GM18907 (cell line): Measurements from ENCODE around the gene ACBD6.

Source experiments
- ATAC-seq: cut with Tn5 transposase; IDR thresholded peaks from one replicate; pipeline ENCODE4 v1.9.1; 2021; ENCODE audit warnings: mild to moderate bottlenecking, moderate library complexity; ENCODE audit not compliant: unreplicated experiment

ACBD6 gene

DNA sequence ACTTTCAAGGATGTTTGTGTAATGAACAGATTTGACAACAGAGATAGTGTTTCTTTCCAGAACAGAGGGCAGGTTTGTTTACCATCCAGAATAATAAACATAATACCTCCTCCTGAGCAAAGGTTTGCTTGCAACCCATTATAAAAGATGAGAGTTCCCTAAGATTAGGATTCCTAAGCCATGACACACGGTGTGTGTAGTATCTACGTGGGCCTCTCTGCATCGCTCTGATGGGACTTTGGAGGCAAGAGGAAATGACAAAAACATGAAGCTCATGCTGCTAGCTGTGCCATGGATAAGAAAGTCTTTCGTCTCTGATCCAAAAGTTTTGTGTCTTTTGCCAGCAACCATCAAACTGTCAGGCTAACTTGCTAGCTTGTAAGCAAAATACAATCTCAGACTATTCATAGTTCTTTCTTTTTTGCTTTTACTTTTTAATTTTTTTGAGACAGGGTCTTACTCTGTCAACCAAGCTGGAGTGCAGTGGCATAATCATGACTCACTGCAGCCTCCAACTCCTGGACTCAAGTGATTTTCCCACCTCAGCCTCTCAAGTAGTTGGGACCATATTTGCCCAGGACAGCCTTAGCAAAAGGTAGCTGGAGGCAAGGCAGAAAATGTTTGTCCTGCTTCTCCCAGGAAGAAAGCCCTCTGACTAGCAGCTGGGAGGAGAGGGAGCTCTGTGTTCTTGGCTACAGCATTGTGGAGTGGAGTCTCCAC, 191.2 kb downstream of the ACBD6 start:
- ATAC-seq = no peak

DNA sequence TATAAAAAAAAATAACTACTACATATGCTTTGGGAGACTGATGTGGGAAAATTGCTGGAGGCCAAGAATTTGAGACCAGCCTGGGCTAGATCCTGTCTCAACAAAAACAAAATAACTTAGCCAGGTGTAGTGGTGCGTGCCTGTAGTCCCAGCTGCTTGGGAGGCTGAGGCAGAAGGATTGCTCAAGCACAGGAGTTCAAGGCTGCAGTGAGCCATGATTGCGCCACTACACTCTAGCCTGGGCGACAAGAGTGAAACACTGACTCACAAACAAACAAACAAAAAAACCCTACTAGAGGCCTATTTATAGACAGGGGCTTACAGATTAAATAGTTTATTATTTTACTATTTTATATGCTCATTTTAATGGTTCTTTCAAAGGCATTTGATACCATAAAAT, 192.3 kb downstream of the ACBD6 start:
- ATAC-seq = no peak

GRCh38 chr1:180309338-180309737, 193.0 kb downstream of the ACBD6 start:
- ATAC-seq = no peak

DNA sequence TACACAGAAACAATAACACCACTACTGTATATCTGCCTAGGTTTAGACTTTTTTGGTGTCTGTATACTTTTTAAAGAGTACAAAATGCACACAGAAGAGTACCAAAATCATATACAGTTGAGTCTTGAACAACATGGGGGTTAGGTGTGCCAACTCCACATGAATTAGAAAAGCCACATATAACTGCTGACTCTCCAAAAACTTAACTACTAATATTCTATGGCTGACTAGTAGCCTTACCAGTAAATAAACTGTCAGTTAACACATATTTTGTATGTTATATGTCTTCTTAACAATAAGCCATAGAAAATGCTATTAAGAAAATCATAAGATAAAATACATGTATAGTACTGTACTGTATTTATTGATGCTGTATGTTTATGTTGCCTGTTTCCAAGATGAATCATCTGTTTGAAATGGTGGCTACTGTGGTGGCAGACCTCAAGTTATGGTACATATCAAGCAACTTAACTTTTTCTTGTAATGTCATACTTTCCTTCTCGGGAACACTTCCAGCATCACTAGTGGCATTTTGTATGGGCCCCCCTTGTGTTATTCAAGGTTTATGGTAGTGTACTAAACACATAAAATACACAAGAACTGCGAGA, 201.1 kb downstream of the ACBD6 start:
- no peak for ATAC-seq

DNA sequence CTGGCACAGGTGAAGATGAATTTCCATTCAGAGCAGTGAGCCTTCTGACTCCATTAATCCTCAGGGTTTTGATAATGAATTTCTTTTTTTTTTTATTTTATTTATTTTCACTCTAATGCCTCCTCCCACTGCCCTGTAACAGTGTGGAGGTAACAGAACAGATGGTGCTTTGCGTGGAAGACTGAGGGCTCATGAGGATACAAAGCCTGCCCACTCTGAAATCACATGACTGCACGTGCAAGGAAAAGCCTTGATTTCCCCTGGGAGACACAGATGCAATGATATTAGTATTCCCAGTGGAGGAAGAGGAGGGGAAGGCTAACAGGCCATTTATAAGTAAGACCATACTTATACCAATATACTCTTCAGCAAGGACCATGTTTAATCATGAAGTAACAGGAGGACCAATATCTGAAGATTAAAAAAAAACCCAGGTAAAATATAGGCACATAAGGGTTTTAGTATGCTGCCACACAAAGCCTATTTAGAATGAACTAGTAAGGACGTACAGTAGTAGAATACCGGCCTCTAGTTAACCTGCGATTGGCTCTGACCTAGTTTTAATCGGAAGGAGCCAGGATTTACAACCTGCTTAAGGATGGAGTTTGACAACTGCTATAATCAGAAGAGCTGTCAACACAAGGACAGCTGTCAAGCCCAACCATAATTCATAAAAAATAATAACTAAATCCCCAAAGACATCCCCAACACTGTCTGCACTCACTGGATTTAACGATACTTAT, 202.7 kb downstream of the ACBD6 start:
- no peak for ATAC-seq

DNA sequence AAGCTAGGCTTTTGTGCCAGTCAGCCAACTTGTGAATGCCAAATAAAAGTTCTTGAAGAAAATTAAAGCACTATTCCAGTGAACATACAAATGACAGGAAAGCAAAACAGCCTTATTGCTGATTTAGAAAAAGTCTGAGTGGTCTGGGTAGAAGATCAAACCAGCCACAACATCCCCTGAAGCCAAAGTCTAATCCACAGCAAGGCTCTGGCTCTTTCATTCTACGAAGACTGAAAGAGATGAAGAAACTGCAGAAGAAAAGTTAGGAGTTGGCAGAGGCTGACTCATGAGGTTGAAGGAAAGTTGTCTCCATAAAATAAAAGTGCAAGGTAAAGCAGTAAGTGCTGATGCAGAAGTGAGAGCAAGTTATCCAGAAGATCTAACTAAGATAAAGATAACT, 206.4 kb downstream of the ACBD6 start:
- ATAC-seq = no peak

DNA sequence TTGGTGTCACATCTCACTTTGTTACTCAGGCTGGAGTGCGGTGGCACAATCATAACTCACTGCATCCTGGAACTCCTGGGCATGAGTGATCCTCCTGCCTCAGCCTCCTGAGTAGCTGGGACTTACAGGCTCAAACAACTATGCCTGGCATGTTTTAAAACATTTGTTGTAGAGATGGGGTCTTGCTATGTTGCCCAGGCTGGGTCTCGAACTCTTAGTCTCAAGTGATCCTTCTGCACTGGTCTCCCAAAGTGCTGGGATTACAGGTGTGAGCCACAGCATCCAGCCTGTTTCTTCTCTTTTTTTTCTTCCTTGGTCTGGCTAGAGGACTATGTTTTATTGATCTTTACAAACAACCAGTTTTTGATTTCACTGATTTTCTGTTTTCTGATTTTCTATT, 207.7 kb downstream of the ACBD6 start:
- no peak for ATAC-seq

DNA sequence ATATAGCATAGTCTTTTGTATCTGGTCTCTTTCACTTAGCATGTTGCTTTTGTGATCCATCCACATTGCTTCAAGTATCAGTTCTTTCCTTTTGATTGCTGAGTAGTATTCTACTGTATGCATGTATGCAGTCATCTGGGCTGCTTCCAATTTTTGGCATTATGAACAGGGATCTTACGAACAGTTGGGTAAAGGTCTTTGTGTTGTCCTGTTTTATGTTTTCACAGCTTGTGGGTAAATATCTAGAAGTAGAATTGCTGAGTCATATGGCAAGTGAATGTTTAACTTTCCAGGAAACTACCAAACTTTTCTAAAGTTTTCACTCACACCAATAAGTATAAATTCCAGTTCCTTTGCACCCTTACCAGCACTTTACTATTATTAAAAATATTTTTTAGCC, 211.4 kb downstream of the ACBD6 start:
- peak; percentile 73 for ATAC-seq

GRCh38 chr1:180290265-180291001, 211.9 kb downstream of the ACBD6 start:
- peak; percentile 16 for ATAC-seq

DNA sequence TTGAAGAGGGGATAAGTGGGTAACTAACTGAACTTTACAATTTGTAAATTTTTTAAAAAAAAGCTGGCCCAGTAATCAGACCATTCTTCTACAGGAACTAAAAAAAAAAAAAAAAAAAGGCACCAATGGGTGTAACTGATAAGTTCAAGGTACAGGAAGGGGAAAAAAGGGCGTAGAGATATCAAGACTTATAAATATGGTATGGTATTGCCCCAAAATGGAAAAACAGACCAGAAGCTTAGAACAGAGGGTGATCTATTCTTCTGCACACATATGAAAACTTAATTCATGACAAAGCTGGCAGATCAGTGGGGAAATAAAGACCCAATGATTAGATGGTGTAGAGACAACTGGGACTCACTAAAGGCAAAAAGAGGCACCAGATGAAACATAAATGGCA, 213.4 kb downstream of the ACBD6 start:
- no peak for ATAC-seq

DNA sequence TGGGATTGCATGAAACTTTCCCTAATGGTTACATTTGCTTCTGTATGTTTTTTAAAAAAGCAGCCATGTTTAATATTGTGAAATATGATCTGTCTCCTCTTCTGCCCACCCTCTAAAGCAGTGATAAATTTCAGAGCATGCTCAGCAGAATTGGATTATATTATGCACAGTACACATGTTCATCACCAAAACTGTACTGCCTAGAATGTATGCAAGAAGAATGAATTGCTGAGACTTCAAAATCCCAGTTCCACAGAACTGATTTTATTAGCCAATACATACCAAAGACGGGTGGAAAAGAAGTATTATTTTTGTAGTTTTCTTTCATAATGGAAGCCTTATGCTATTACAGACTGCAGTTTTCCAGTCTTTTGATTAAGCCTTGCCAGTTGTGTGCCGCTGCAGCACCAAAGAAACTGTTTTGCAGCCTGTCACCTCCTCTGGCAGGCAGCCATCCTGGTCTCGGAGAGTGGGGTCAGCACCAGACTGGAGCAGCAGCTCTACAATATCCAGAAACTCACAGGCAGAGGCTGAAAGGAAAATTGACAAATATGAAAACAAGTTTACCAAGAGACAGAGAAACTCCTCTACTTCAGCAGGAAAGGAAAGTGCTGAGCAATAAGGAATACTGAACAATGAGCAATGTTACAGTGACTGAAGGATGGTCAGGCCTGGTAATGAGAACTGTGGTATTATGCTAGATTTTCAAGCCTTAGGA, 214.2 kb downstream of the ACBD6 start:
- no peak for ATAC-seq

DNA sequence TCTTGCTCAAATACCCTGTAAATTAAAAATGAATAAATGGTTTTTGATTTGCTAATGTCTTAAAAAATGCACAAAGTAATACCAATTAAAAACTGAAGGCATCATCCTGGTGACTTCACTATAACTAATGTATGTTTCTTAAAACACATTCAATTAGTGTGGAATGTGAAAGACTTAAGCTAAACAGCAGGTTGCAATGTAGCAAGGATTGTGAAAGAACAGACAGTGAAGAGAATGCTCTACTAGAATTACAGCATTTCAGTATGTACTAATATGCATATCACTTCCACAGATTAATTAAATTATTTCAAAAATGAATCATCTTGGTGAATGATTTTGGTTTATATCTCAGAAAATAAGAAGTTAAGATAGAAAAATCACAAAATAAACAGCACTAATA, 216.0 kb downstream of the ACBD6 start:
- no peak for ATAC-seq

DNA sequence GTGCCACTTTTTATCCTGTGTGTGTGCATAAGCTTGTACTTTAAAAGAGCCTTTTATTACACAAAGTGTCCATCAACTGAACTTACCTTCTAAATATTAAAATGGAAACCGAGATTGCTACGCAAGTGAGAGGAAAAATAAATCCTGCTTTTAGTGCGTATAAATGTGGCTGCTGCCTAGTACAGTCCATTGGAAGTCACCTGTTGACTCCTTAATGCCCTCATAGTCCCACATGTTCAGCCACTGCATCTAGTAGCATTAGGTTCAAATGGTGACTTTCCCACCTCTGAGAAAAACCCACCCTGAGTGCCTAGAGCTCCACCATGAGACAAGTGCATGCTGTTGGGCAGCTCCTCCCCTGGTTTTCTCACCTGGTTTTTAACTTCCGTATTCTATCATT, 219.3 kb downstream of the ACBD6 start:
- ATAC-seq = no peak

DNA sequence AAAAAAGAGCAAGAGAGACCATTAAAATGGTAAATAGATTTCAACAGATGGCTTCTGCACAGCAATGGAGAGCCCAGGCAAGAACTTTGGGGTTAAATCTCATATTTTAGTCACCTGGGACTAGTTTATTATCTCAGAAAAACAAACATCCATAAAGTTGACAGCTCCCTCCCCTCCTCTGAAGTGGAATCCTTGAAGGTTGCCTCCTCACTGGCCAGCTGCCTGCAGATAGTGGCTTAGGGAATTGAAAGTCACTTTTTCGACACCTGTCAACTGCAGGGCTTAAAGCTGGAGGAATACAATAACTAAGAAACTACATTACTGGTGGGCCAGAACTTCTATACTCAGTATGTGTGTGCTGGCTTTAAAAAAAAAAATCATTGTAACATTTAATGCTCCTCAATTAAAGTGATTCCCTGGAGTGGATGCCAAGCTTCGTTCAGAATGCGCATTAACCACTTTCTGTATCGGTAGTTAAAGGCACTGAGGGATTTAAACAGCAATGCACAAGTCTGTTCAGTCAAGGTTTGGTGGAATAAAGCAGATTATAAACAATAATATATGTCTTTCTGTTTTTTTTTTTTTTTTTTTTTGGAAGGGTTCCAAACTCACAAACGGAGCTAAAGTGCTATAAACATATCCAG, 219.9 kb downstream of the ACBD6 start:
- ATAC-seq = no peak

GRCh38 chr1:180281490-180281889, 220.9 kb downstream of the ACBD6 start:
- no peak for ATAC-seq

- ATAC-seq = peak; percentile 76
Observed at GRCh38 chr1:180280617-180281016, 221.8 kb downstream of the ACBD6 start.

DNA sequence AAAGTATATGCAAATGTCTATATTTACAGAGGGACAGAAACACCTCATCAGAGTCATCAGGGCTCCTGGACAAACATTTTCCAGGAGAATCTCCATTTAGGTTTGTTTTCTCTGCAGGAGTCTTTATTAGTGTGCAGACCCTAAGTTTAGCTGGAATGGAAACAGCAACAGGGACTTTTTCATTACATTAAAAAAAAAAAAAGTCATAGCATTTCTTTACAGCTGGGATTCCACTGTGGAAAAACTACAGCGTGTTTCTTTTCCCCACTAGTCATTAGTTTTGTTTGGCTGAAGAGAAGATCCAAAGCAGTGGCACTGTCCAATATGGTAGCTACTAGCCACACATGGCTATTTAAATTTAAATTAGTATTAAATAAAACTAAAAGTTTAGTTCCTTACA, 222.7 kb downstream of the ACBD6 start:
- ATAC-seq = no peak

GRCh38 chr1:180278596-180279395, 223.6 kb downstream of the ACBD6 start:
- ATAC-seq = no peak

DNA sequence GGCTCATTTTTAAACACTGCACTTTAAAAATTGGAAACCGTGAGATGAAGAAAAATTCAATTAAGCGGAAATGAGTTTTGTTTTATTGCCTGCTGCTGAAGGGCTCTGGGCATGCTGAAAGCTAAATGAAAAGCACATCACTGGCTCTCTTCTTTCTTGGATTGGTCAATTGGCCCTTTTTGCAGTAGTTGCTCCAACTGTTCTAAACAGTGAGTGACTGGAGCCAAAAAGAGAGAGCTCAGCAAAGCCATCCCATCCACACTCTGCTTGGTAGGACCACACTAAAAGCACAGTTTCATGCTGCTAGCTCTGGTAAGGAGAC, 224.2 kb downstream of the ACBD6 start:
- no peak for ATAC-seq
